Ovary (tissue), 9 donors: ENCODE measurements around the gene NSUN6. TPM values are rescaled to one million over a fixed set of nuclear protein-coding genes. Genes with fewer than 3 reads are reported as not detected.

Source experiments
- DNase-seq, 5 donors: peaks; one replicate each; pipeline ENCODE4 v3.0.0-alpha.2; 2019 to 2020
- H3K27ac ChIP-seq, 2 donors: fragments of 200-600 bp; one replicate each; pipeline versions ENCODE4 v1.5.1 to v1.8.0; 2019 to 2022
- H3K27me3 ChIP-seq: fragments of 200-600 bp; one replicate; pipeline ENCODE4 v1.8.0; 2022
- H3K36me3 ChIP-seq: fragments of 200-600 bp; sonication (generic); one replicate; pipeline ENCODE4 v1.5.1; 2019
- H3K4me1 ChIP-seq: one replicate; pipeline ENCODE4 v1.8.1; 2013; ENCODE audit warnings: mild to moderate bottlenecking, moderate library complexity; ENCODE audit not compliant: insufficient read depth
- H3K4me3 ChIP-seq: fragments of 200-600 bp; sonication (generic); one replicate; pipeline ENCODE4 v1.5.1; 2017
- H3K9me3 ChIP-seq, 2 donors: fragments of 200-600 bp in 1 of 2; sonication (generic) in 1 of 2; one replicate each; pipeline versions ENCODE4 v1.5.1 to v1.8.1; 2013 to 2019; ENCODE audit warnings: mild to moderate bottlenecking in 1 of 2, moderate library complexity in 1 of 2
- EP300 ChIP-seq: sonication (generic); formaldehyde crosslinking; IDR thresholded peaks from one replicate; pipeline ENCODE4 v1.6.1; 2017; ENCODE audit warnings: antibody characterized with exemption
- POLR2A ChIP-seq: fragments of 450-650 bp; IDR thresholded peaks from one replicate; pipeline ENCODE4 v1.6.1; 2017; ENCODE audit warnings: antibody characterized with exemption, mild to moderate bottlenecking, moderate library complexity
- WGBS, 3 donors: extraction: QIAGEN DNeasy Blood & Tissue Kit in 1 of 3; methylation state at CpG; one replicate each; pipeline versions ENCODE4 v1.1.5 to v1.1.7; 2013 to 2017; 5-methylcytosine and 5-hydroxymethylcytosine counted together
- intact Hi-C, 4 donors: fragments of 100-400 bp; cut with DNase I; formaldehyde crosslinking; loops; one replicate each; pipeline versions ENCODE4 v1.11.0 to v1.15.1; 2022 to 2023
- polyA plus RNA-seq, 2 donors: library from polyadenylated mRNA; stranded (reverse); fragments of 200-250 nt in 1 of 2; fragments of 350-450 nt in 1 of 2; fragmentation: Illumina TruSeq in 1 of 2; extraction: RNeasy Lipid Tissue Mini Kit (QIAGEN cat#74804) in 1 of 2; gene quantifications; one replicate each; pipeline ENCODE4 v1.2.3, GENCODE V29; 2013 to 2014
- total RNA-seq, 7 donors: library from RNA; depleted of rRNA in 2 of 7; stranded (reverse); fragments of >200 nt in 2 of 7; fragmentation: NEBNext Ultra II Directional in 3 of 7; extraction: Animal tissue kit (Norgen Biotek cat#: 25700) in 3 of 7; gene quantifications; one replicate each; pipeline versions ENCODE4 v1.1.0 to v1.2.4, GENCODE V29; 2016 to 2023
- TF ChIP-seq, protein P1 (sequence below), 3 donors: fragments of 450-650 bp in 2 of 3; fragments of 200-600 bp in 1 of 3; IDR thresholded peaks; one replicate each; pipeline versions ENCODE4 v1.5.1 to v1.8.0; 2016 to 2022; ENCODE audit warnings: antibody characterized with exemption in 3 of 3, mild to moderate bottlenecking in 1 of 3
- donor health status: DM: no; HTN: no; CAD: no; lungs with moderate emphysema.
- donor health status: DM: no; HTN: no; CAD: no.
- donor health status: Bipolar disorder and iron deficiency.
- donor health status: DM: yes; HTN: yes; CAD: no.
- donor health status: DM: no; HTN: no; CAD: no.
- donor health status: DM: yes; HTN: yes; CAD: no.

Gene NSUN6
- total and polyA plus RNA-seq, 9 donors = 8.9 to 19.5 (median 15.0) TPM

DNA sequence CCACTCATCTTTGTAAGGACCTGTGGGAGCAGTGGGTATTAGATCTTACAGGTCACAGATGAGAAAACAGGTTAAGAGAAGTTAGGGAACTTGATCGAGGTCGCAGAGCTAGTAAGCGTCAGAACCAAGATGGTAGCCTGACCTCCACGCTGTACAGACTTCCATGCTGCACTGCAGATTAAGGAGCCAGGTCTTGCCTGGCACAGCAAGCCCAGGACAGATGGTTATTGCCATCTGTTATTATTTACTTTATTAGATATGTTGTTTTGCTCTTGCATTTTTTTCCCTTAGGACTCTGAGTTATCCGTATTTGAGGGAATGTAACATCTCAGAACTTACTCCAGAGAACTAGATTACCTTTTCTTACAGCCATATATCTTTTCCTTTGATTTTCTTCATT is 147.2 kb downstream of the NSUN6 start:
- no peak overlapping the region for H3K4me3 ChIP-seq
- H3K9me3 ChIP-seq = no peaks in the 10 kb centered on the region
- peaks cover 1% of the 10 kb centered on the region for H3K4me1 ChIP-seq
- no peak overlapping the region for H3K27ac ChIP-seq
- no peaks in the 10 kb centered on the region for H3K27me3 ChIP-seq
- TF ChIP-seq EP300 = no peak
- TF ChIP-seq POLR2A = no peak
- TF ChIP-seq, protein P1, sequence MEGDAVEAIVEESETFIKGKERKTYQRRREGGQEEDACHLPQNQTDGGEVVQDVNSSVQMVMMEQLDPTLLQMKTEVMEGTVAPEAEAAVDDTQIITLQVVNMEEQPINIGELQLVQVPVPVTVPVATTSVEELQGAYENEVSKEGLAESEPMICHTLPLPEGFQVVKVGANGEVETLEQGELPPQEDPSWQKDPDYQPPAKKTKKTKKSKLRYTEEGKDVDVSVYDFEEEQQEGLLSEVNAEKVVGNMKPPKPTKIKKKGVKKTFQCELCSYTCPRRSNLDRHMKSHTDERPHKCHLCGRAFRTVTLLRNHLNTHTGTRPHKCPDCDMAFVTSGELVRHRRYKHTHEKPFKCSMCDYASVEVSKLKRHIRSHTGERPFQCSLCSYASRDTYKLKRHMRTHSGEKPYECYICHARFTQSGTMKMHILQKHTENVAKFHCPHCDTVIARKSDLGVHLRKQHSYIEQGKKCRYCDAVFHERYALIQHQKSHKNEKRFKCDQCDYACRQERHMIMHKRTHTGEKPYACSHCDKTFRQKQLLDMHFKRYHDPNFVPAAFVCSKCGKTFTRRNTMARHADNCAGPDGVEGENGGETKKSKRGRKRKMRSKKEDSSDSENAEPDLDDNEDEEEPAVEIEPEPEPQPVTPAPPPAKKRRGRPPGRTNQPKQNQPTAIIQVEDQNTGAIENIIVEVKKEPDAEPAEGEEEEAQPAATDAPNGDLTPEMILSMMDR (IDR thresholded peaks at IDR 0.05) = no peak
- 92 to 93% (median 93%) methylated on average over 5 of the region's 5 CpGs for WGBS, 3 donors
- intact Hi-C loops = no loop called here
- H3K36me3 ChIP-seq = no peaks in the 10 kb centered on the region
- DNase-seq = no peak

DNA sequence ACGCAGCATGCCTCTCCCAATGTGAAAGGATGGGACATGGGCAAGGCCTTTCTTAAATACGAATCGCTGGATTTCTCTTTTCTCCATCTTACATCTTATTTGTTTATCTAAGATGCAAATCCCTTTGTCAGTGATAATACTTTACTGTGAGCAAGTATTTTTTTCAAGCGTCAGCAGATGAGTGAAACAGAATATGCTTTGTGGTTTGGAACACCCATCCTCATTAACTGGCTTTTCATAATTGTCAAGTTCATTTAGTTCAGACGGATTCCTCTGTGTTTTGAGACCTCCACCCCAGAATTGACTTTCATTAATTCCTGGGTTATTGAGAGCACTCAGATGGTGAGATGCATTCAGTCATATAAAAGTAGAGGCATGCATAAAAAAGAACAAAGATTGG is 149.8 kb downstream of the NSUN6 start:
- Histone ChIP-seq H3K36me3 (no peaks in the 10 kb centered on the region), H3K27me3 (no peaks in the 10 kb centered on the region), H3K9me3 (no peaks in the 10 kb centered on the region), H3K27ac (no peak overlapping the region), H3K4me3 (no peak overlapping the region), H3K4me1 (peaks cover 6% of the 10 kb centered on the region)
- intact Hi-C loops = no loop called here
- DNase-seq = no peak
- TF ChIP-seq EP300 (no peak), POLR2A (no peak)
- TF ChIP-seq, protein P1 (IDR thresholded peaks at IDR 0.05) = no peak
- WGBS, 3 donors = 77 to 97% (median 78%) methylated on average over 5 of the region's 5 CpGs

DNA sequence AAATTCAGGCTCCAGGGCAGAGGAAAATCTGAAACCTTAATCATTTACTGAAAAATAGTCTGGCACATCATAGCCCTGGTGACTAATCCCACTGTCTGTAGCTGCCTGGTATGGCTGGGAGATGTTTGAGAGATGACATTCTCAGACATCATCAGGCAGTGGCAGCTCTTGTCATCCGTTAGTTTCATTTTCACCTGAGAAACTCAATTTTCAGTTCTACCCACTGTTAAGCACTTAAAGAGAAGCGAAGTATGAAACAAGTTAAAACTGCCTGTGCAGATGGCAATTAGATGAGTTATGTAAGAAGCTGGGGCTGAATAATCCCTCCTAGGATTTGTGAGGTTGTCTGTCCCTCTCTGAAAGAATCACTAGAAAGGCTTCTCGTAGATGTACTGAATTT is 150.2 kb downstream of the NSUN6 start:
- TF ChIP-seq POLR2A = no peak
- no peak for TF ChIP-seq EP300
- TF ChIP-seq, protein P1 (IDR thresholded peaks at IDR 0.05) = no peak

DNA sequence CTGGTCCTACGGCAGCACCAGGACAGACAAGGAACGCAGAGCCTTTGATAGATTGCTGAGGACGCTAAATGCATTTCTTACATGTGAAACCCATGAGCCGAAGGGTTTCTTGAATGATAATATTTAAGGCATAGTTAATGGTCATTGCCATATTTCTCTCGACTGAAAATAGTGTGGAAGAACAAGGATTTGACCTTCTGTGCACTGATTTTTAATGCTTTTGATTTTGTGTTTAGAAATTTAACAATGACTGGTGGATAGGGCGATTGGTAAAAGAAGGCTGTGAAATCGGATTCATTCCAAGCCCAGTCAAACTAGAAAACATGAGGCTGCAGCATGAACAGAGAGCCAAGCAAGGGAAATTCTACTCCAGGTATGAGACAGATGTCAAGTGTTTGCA is 150.8 kb downstream of the NSUN6 start:
- intact Hi-C loops = no loop called here
- no peak for DNase-seq
- H3K9me3 ChIP-seq = no peaks in the 10 kb centered on the region
- H3K4me3 ChIP-seq = no peak overlapping the region
- H3K4me1 ChIP-seq = peaks cover 5% of the 10 kb centered on the region
- TF ChIP-seq EP300 (no peak), POLR2A (no peak)
- TF ChIP-seq, protein P1 (IDR thresholded peaks at IDR 0.05) = no peak
- no peaks in the 10 kb centered on the region for H3K27me3 ChIP-seq
- no peaks in the 10 kb centered on the region for H3K36me3 ChIP-seq
- 91 to 95% (median 93%) methylated on average over 7 of the region's 7 CpGs for WGBS, 3 donors
- H3K27ac ChIP-seq = no peak overlapping the region

More for the DNA sequence above, 150.2 kb downstream of the NSUN6 start:
- H3K27ac ChIP-seq = no peak overlapping the region
- 92 to 98% (median 98%) methylated on average over 3 of the region's 3 CpGs for WGBS, 3 donors
- no peaks in the 10 kb centered on the region for H3K9me3 ChIP-seq
- H3K27me3 ChIP-seq = no peaks in the 10 kb centered on the region
- H3K36me3 ChIP-seq = no peaks in the 10 kb centered on the region
- intact Hi-C loops = no loop called here
- no peak overlapping the region for H3K4me3 ChIP-seq
- no peak for DNase-seq
- peaks cover 6% of the 10 kb centered on the region for H3K4me1 ChIP-seq

DNA sequence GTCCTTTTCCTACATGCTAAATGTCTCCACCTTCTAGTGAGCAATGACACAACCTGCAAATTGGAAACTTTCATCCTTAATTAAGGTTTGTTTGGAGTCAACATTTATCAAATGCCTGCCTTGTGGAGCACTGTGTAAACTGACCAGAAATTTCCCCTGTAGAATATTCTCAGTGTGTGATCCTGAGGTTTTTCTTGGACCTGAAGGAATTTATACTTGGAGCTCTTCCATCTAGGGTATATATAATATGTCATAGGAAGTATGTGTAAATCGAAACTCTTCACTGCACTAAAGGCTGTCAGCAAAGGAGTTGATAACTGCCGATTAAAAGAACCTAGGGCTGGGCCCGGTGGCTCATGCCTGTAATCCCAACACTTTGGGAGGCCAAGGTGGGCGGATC is 152.4 kb downstream of the NSUN6 start:
- intact Hi-C loops = no loop called here
- DNase-seq = no peak
- H3K4me3 ChIP-seq = no peak overlapping the region
- H3K36me3 ChIP-seq = no peaks in the 10 kb centered on the region
- no peaks in the 10 kb centered on the region for H3K9me3 ChIP-seq
- no peaks in the 10 kb centered on the region for H3K27me3 ChIP-seq
- peaks cover 5% of the 10 kb centered on the region for H3K4me1 ChIP-seq
- no peak for TF ChIP-seq POLR2A
- TF ChIP-seq, protein P1 (IDR thresholded peaks at IDR 0.05) = no peak
- TF ChIP-seq EP300 = no peak
- H3K27ac ChIP-seq = no peak overlapping the region
- 72 to 92% (median 85%) methylated on average over 4 of the region's 4 CpGs for WGBS, 3 donors
